Sigmoid colon (tissue), 7 donors: ENCODE measurements around the gene NOVA2. TPM values are rescaled to one million over a fixed set of nuclear protein-coding genes. Genes with fewer than 3 reads are reported as not detected.

Experiments
- DNase-seq: peaks from one replicate; pipeline ENCODE4 v3.0.0-alpha.2; 2019
- H3K27ac ChIP-seq, 4 donors: fragments of 200-600 bp; sonication (generic); one replicate each; pipeline ENCODE4 v1.5.1; 2016 to 2019; ENCODE audit warnings: mild to moderate bottlenecking in 1 of 4
- H3K27me3 ChIP-seq, 3 donors: fragments of 200-600 bp; sonication (generic); one replicate each; pipeline ENCODE4 v1.5.1; 2019; ENCODE audit warnings: mild to moderate bottlenecking in 1 of 3
- H3K36me3 ChIP-seq, 4 donors: fragments of 200-600 bp; sonication (generic); one replicate each; pipeline ENCODE4 v1.5.1; 2016 to 2019
- H3K4me1 ChIP-seq, 4 donors: fragments of 200-600 bp; sonication (generic); one replicate each; pipeline ENCODE4 v1.5.1; 2017 to 2019
- H3K4me3 ChIP-seq, 4 donors: fragments of 200-600 bp; sonication (generic); one replicate each; pipeline ENCODE4 v1.5.1; 2017 to 2019; ENCODE audit warnings: mild to moderate bottlenecking in 2 of 4, moderate library complexity in 1 of 4
- H3K9me3 ChIP-seq, 4 donors: fragments of 200-600 bp in 3 of 4; sonication (generic) in 3 of 4; one replicate each; pipeline versions ENCODE4 v1.5.1 to v1.6.1; 2013 to 2019
- EP300 ChIP-seq, 4 donors: sonication (generic); formaldehyde crosslinking; IDR thresholded peaks; one replicate each; pipeline ENCODE4 v1.6.1; 2017; ENCODE audit warnings: antibody characterized with exemption in 4 of 4
- POLR2A ChIP-seq, 2 donors: fragments of 450-650 bp; IDR thresholded peaks; one replicate each; pipeline ENCODE4 v1.6.1; 2016; ENCODE audit warnings: antibody characterized with exemption in 2 of 2, mild to moderate bottlenecking in 2 of 2, moderate library complexity in 2 of 2
- POLR2AphosphoS5 ChIP-seq, 4 donors: sonication (generic); formaldehyde crosslinking; IDR thresholded peaks; one replicate each; pipeline ENCODE4 v1.6.1; 2017; ENCODE audit warnings: antibody characterized with exemption in 4 of 4
- WGBS, 2 donors: extraction: QIAGEN DNeasy Blood & Tissue Kit; methylation state at CpG; one replicate each; pipeline ENCODE4 v1.1.7; 2013; 5-methylcytosine and 5-hydroxymethylcytosine counted together
- intact Hi-C: fragments of 100-400 bp; cut with DNase I; formaldehyde crosslinking; loops from one replicate; pipeline ENCODE4 v1.15.1; 2023
- polyA plus RNA-seq, 3 donors: library from polyadenylated mRNA; stranded (reverse); fragments of 200-250 nt; gene quantifications; one replicate each; pipeline ENCODE4 v1.2.3, GENCODE V29; 2013
- total RNA-seq, 4 donors: library from RNA; depleted of rRNA; stranded (reverse); fragments of >200 nt; gene quantifications; one replicate each; pipeline ENCODE4 v1.1.0, GENCODE V29; 2016
- TF ChIP-seq, protein P1 (sequence below), 4 experiments: fragments of 450-650 bp in 3 of 4; fragments of 200-600 bp in 1 of 4; IDR thresholded peaks; one replicate each; pipeline ENCODE4 v1.5.1; 2016 to 2019; ENCODE audit warnings: antibody characterized with exemption in 4 of 4, mild to moderate bottlenecking in 3 of 4, moderate library complexity in 2 of 4
- donor health status: healthy with polysubstance abuse.
- donor health status: Bipolar disorder and iron deficiency.
- donor health status: healthy.

The NOVA2 gene
- total and polyA plus RNA-seq, 7 donors, result 0.23 to 3.0 (median 0.68) TPM

GRCh38 chr19:46002678-46003275 is 29.1 kb upstream of the NOVA2 start:
- TF ChIP-seq EP300 (IDR thresholded peaks at IDR 0.05) (no peak), POLR2A (IDR thresholded peaks at IDR 0.05) (no peak), POLR2AphosphoS5 (IDR thresholded peaks at IDR 0.05) (no peak)
- TF ChIP-seq, protein P1, sequence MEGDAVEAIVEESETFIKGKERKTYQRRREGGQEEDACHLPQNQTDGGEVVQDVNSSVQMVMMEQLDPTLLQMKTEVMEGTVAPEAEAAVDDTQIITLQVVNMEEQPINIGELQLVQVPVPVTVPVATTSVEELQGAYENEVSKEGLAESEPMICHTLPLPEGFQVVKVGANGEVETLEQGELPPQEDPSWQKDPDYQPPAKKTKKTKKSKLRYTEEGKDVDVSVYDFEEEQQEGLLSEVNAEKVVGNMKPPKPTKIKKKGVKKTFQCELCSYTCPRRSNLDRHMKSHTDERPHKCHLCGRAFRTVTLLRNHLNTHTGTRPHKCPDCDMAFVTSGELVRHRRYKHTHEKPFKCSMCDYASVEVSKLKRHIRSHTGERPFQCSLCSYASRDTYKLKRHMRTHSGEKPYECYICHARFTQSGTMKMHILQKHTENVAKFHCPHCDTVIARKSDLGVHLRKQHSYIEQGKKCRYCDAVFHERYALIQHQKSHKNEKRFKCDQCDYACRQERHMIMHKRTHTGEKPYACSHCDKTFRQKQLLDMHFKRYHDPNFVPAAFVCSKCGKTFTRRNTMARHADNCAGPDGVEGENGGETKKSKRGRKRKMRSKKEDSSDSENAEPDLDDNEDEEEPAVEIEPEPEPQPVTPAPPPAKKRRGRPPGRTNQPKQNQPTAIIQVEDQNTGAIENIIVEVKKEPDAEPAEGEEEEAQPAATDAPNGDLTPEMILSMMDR (IDR thresholded peaks at IDR 0.05), result no peak
- Histone ChIP-seq H3K27me3 (peaks cover 0 to 26% (median 8%) of the 10 kb centered on the region in 3 donors), H3K27ac (no peak overlapping the region), H3K36me3 (peaks cover 0 to 19% (median 0%) of the 10 kb centered on the region in 4 donors), H3K4me1 (peaks cover 0 to 16% (median 14%) of the 10 kb centered on the region in 4 donors), H3K9me3 (no peaks in the 10 kb centered on the region), H3K4me3 (no peak overlapping the region)
- intact Hi-C loops, result no loop called here
- WGBS, 2 donors, result 96 to 97% methylated on average over 15 of the region's 15 CpGs
- DNase-seq, result no peak

- H3K9me3 ChIP-seq, result no peaks in the 10 kb centered on the region
- DNase-seq, result no peak
- no peak for TF ChIP-seq POLR2AphosphoS5 (IDR thresholded peaks at IDR 0.05)
- no peak for TF ChIP-seq POLR2A (IDR thresholded peaks at IDR 0.05)
- TF ChIP-seq, protein P1 (IDR thresholded peaks at IDR 0.05), result no peak
- TF ChIP-seq EP300 (IDR thresholded peaks at IDR 0.05), result no peak
- H3K36me3 ChIP-seq, result no peaks in the 10 kb centered on the region
- H3K4me1 ChIP-seq, result peaks cover 0 to 25% (median 21%) of the 10 kb centered on the region in 4 donors
- no peak overlapping the region for H3K27ac ChIP-seq
- no peak overlapping the region for H3K4me3 ChIP-seq
- intact Hi-C loops, result no loop called here
- 5 to 10% methylated on average over 34 of the region's 34 CpGs for WGBS, 2 donors
- H3K27me3 ChIP-seq, result peaks cover 0 to 26% (median 10%) of the 10 kb centered on the region in 3 donors
These were observed 27.0 kb upstream of the NOVA2 start for GRCh38 chr19:46000491-46001246.

DNA sequence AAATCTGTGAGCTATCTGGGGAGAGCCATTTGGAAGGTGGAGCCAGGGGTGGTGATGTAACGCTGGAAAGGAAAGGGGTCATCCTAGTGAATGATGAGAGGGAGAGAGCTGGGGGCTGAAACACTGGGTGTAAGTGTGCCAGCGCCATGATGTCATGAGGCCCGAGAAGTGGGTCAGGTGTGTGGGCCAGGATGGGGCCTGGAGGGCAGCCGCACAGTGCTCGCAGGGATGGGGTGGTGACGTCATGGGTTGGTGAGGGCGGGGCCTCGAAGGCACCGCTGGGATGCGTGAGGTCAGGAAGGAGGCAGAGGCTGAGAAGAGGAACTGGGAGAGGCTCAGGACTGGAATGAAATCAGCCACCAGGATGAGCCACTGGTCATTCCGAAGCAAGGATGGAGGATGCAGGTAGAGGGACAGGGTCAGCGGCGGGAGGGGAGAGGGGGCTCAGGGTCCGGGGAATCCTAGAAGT is 26.0 kb upstream of the NOVA2 start:
- intact Hi-C loops, result loop anchor here (5.0 kb wide), 2 partner anchors 97 to 112 kb away; partner anchors contain the start of genes IRF2BP1 and MYPOP
- WGBS, 2 donors, result 21 to 27% methylated on average over 14 of the region's 14 CpGs
- no peak for DNase-seq

GRCh38 chr19:45998834-45999233 is 25.2 kb upstream of the NOVA2 start:
- Histone ChIP-seq H3K9me3 (no peaks in the 10 kb centered on the region), H3K4me1 (peaks cover 0 to 27% (median 24%) of the 10 kb centered on the region in 4 donors), H3K27ac (no peak overlapping the region), H3K4me3 (no peak overlapping the region), H3K36me3 (no peaks in the 10 kb centered on the region), H3K27me3 (peaks cover 0 to 26% (median 10%) of the 10 kb centered on the region in 3 donors)
- DNase-seq, result no peak
- intact Hi-C loops, result loop anchor here (5.0 kb wide), 2 partner anchors 97 to 112 kb away; partner anchors contain the start of genes IRF2BP1 and MYPOP
- TF ChIP-seq POLR2AphosphoS5 (IDR thresholded peaks at IDR 0.05), result no peak
- no peak for TF ChIP-seq POLR2A (IDR thresholded peaks at IDR 0.05)
- TF ChIP-seq EP300 (IDR thresholded peaks at IDR 0.05), result no peak
- TF ChIP-seq, protein P1 (IDR thresholded peaks at IDR 0.05), result no peak
- 93 to 97% methylated on average over 4 of the region's 4 CpGs for WGBS, 2 donors

More for the DNA sequence above, 26.0 kb upstream of the NOVA2 start:
- TF ChIP-seq POLR2A (IDR thresholded peaks at IDR 0.05), result no peak
- no peak for TF ChIP-seq EP300 (IDR thresholded peaks at IDR 0.05)
- TF ChIP-seq, protein P1 (IDR thresholded peaks at IDR 0.05), result no peak
- TF ChIP-seq POLR2AphosphoS5 (IDR thresholded peaks at IDR 0.05), result no peak
- Histone ChIP-seq H3K4me1 (peaks cover 0 to 27% (median 22%) of the 10 kb centered on the region in 4 donors), H3K4me3 (no peak overlapping the region), H3K27ac (no peak overlapping the region), H3K9me3 (no peaks in the 10 kb centered on the region), H3K36me3 (no peaks in the 10 kb centered on the region), H3K27me3 (peaks cover 0 to 26% (median 10%) of the 10 kb centered on the region in 3 donors)
